Endothelial cell of umbilical vein (primary cell): Measurements from ENCODE around the gene FANCG.

Experiments
- EZH2 ChIP-seq: IDR thresholded peaks from 2 replicates; pipeline ENCODE4 v1.6.1; 2012; ENCODE audit warnings: borderline replicate concordance, low read depth, mild to moderate bottlenecking, moderate library complexity, low read length, inconsistent platforms; ENCODE audit not compliant: severe bottlenecking
- FOS ChIP-seq: IDR thresholded peaks from 2 replicates; pipeline ENCODE4 v1.6.1; 2011; ENCODE audit warnings: mild to moderate bottlenecking, low read length, moderate library complexity, borderline replicate concordance; ENCODE audit not compliant: insufficient read depth
- POLR2A ChIP-seq: IDR thresholded peaks from 2 replicates; pipeline ENCODE4 v1.6.1; 2012; ENCODE audit warnings: low read depth, mild to moderate bottlenecking, control low read depth, low read length
- POLR2AphosphoS5 ChIP-seq: IDR thresholded peaks from 2 replicates; pipeline ENCODE4 v1.6.1; 2012; ENCODE audit warnings: low read depth, mild to moderate bottlenecking, control low read depth, low read length, moderate library complexity; ENCODE audit not compliant: insufficient read depth
- TF ChIP-seq, protein P1 (sequence below), 2 donors: IDR thresholded peaks; 1 replicate in 1 of 2; 2 replicates in 1 of 2; pipeline ENCODE4 v1.5.1; 2011; ENCODE audit warnings: low read length in 2 of 2, mild to moderate bottlenecking in 2 of 2, moderate library complexity in 2 of 2, control low read depth in 1 of 2, inconsistent platforms in 1 of 2, low read depth in 1 of 2; ENCODE audit not compliant: insufficient read depth in 1 of 2; ENCODE audit errors: extremely low read depth in 1 of 2
- TF ChIP-seq, protein P2 (sequence below): IDR thresholded peaks from 2 replicates; pipeline ENCODE4 v1.6.1; 2011; ENCODE audit not compliant: insufficient read depth, insufficient read length

DNA sequence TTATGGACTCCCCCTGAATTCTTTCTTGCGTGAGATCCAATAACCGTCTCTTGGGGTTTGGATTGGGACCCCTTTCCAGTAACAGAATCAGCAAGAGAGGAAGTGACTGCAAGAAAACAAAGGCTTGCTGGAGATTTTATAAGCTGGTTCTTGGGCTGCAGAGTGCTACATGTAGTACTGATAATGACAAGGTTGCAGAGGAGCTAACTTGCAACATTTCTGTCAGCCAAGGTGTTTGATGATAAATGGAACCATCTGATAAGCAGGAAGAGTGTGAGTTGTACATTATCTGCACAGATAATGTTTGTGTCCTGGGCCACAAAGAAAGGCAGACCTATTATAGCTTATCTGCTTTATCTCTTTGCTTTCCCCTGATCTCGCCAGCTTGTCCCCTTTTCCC, 53.1 kb downstream of the FANCG start:
- TF ChIP-seq, protein P1, sequence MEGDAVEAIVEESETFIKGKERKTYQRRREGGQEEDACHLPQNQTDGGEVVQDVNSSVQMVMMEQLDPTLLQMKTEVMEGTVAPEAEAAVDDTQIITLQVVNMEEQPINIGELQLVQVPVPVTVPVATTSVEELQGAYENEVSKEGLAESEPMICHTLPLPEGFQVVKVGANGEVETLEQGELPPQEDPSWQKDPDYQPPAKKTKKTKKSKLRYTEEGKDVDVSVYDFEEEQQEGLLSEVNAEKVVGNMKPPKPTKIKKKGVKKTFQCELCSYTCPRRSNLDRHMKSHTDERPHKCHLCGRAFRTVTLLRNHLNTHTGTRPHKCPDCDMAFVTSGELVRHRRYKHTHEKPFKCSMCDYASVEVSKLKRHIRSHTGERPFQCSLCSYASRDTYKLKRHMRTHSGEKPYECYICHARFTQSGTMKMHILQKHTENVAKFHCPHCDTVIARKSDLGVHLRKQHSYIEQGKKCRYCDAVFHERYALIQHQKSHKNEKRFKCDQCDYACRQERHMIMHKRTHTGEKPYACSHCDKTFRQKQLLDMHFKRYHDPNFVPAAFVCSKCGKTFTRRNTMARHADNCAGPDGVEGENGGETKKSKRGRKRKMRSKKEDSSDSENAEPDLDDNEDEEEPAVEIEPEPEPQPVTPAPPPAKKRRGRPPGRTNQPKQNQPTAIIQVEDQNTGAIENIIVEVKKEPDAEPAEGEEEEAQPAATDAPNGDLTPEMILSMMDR (IDR thresholded peaks at IDR 0.05; ENCODE audit: extremely low read depth in 1 of 2, insufficient read depth in 1 of 2, low read depth in 1 of 2, low read length in 2 of 2) = no peak
- TF ChIP-seq POLR2A (no peak), POLR2AphosphoS5 (no peak), EZH2 (no peak), FOS (no peak)
- TF ChIP-seq, protein P2, sequence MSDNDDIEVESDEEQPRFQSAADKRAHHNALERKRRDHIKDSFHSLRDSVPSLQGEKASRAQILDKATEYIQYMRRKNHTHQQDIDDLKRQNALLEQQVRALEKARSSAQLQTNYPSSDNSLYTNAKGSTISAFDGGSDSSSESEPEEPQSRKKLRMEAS = no peak
